Naive thymus-derived CD4-positive, alpha-beta T cell (primary cell): ENCODE results near the gene GNPTG. TPM values are rescaled to one million over a fixed set of nuclear protein-coding genes. Genes with fewer than 3 reads are reported as not detected.

Experiments
- ATAC-seq: fragments of 150-1000 bp; cut with Tn5 transposase; 2 replicates; pipeline ENCODE4 v1.10.0; 2021; ENCODE audit warnings: mild to moderate bottlenecking, moderate library complexity
- CTCF ChIA-PET: fragments of 350-600 bp; sonication (Branson Sonifier 250); formaldehyde crosslinking; loops from one replicate; lab custom pipeline; 2021; ENCODE audit warnings: antibody characterized with exemption; lab: Charles Lee
- POLR2A ChIA-PET: fragments of 350-600 bp; sonication (Branson Sonifier 250); formaldehyde crosslinking; loops from one replicate; lab custom pipeline; 2021; ENCODE audit warnings: antibody characterized with exemption, inconsistent platforms; lab: Charles Lee
- DNase-seq, 9 donors: peaks; one replicate each; pipeline versions ENCODE4 v3.0.0 to v3.0.0-alpha.2; 2020 to 2022; ENCODE audit warnings: mixed read lengths in 1 of 9
- H3K27ac ChIP-seq: one replicate; pipeline ENCODE4 v1.7.0; 2013; ENCODE audit warnings: mild to moderate bottlenecking, low read depth, low read length, moderate library complexity
- H3K27me3 ChIP-seq, 2 donors: one replicate each; pipeline ENCODE4 v1.7.0; 2013; ENCODE audit warnings: low read length in 2 of 2, mild to moderate bottlenecking in 2 of 2, moderate library complexity in 2 of 2; ENCODE audit not compliant: control insufficient read depth in 2 of 2, insufficient read depth in 2 of 2
- H3K36me3 ChIP-seq, 3 experiments: 1 replicate in 2 of 3; 2 replicates in 1 of 3; pipeline ENCODE4 v1.7.0; 2013; ENCODE audit warnings: low read length in 3 of 3, mild to moderate bottlenecking in 3 of 3, moderate library complexity in 1 of 3; ENCODE audit not compliant: insufficient read depth in 3 of 3, control insufficient read depth in 2 of 3
- H3K4me1 ChIP-seq, 2 donors: one replicate each; pipeline ENCODE4 v1.7.0; 2013; ENCODE audit warnings: low read length in 2 of 2, mild to moderate bottlenecking in 2 of 2, moderate library complexity in 1 of 2; ENCODE audit not compliant: control insufficient read depth in 2 of 2, insufficient read depth in 2 of 2
- H3K4me3 ChIP-seq: 2 replicates; pipeline ENCODE4 v1.7.0; 2013; ENCODE audit warnings: mild to moderate bottlenecking, low read length
- H3K9me3 ChIP-seq, 3 experiments: 1 replicate in 2 of 3; 2 replicates in 1 of 3; pipeline ENCODE4 v1.7.0; 2013; ENCODE audit warnings: low read length in 3 of 3; ENCODE audit not compliant: control insufficient read depth in 2 of 3
- H3K27ac Mint-ChIP-seq, 9 donors: one replicate each; pipeline ENCODE4 v1.8.0; 2020 to 2022; ENCODE audit warnings: mixed read lengths in 9 of 9, mild to moderate bottlenecking in 8 of 9, moderate library complexity in 5 of 9, inconsistent platforms in 2 of 9
- H3K27me3 Mint-ChIP-seq, 5 donors: one replicate each; pipeline ENCODE4 v1.8.0; 2021 to 2022; ENCODE audit warnings: mixed read lengths in 5 of 5, mild to moderate bottlenecking in 1 of 5
- H3K36me3 Mint-ChIP-seq, 5 donors: one replicate each; pipeline ENCODE4 v1.8.0; 2020 to 2022; ENCODE audit warnings: mixed read lengths in 5 of 5, mild to moderate bottlenecking in 3 of 5, inconsistent platforms in 1 of 5
- H3K4me1 Mint-ChIP-seq, 7 donors: one replicate each; pipeline ENCODE4 v1.8.0; 2020 to 2022; ENCODE audit warnings: mixed read lengths in 7 of 7, mild to moderate bottlenecking in 3 of 7, inconsistent platforms in 1 of 7
- H3K4me3 Mint-ChIP-seq, 10 donors: one replicate each; pipeline ENCODE4 v1.8.0; 2020 to 2022; ENCODE audit warnings: mild to moderate bottlenecking in 10 of 10, mixed read lengths in 10 of 10, moderate library complexity in 6 of 10, inconsistent platforms in 2 of 10
- H3K9me3 Mint-ChIP-seq, 11 donors: one replicate each; pipeline ENCODE4 v1.8.0; 2020 to 2022; ENCODE audit warnings: mixed read lengths in 11 of 11, mild to moderate bottlenecking in 4 of 11, inconsistent platforms in 1 of 11, moderate library complexity in 1 of 11
- intact Hi-C, 2 donors: fragments of 100-400 bp; cut with micrococcal nuclease; formaldehyde crosslinking; loops; one replicate each; pipeline ENCODE4 v1.15.1; 2023
- polyA plus RNA-seq, 2 donors: library from polyadenylated mRNA; unstranded; fragments of 300-500 nt; fragmentation: Illumina TruSeq; gene quantifications; one replicate each; pipeline ENCODE4 v1.2.3, GENCODE V29; 2021
- total RNA-seq, 6 experiments: library from RNA in 5 of 6; stranded (reverse) in 5 of 6; gene quantifications; 1 replicate in 5 of 6; 2 replicates in 1 of 6; pipeline ENCODE4 v1.2.3 and lab custom pipeline; 2021 to 2026

GNPTG gene
- total and polyA plus RNA-seq, 7 experiments from 2014 or later = 37.9 to 57.7 (median 48.6) TPM

- Histone ChIP-seq H3K4me1 (no peaks in the 10 kb centered on the region), H3K9me3 (no peaks in the 10 kb centered on the region), H3K4me3 (no peak overlapping the region), H3K27ac (no peak overlapping the region), H3K36me3 (peaks cover 4 to 82% (median 5%) of the 10 kb centered on the region in 3 experiments), H3K27me3 (no peaks in the 10 kb centered on the region)
- intact Hi-C loops = loop anchor here (1.0 to 5.0 kb wide), 4 partner anchors 44 to 360 kb away; no protein-coding TSS in a partner anchor
- Mint-ChIP-seq H3K4me1 (peaks cover 0 to 11% (median 4%) of the 10 kb centered on the region in 7 donors), H3K27ac (no peak overlapping the region), H3K36me3 (peaks cover 0 to 7% (median 4%) of the 10 kb centered on the region in 5 donors), H3K9me3 (no peaks in the 10 kb centered on the region), H3K4me3 (no peak overlapping the region), H3K27me3 (no peaks in the 10 kb centered on the region)
- CTCF ChIA-PET = interaction anchor here (0.6 to 1.5 kb wide), 5 partner anchors 9 to 484 kb away, joined by 3 read pairs; partner anchors contain the start of gene PTX4
- ATAC-seq = no peak
- POLR2A ChIA-PET = no interaction called here
- no peak for DNase-seq
Measured at GRCh38 chr16:1362807-1363206, 11.1 kb downstream of the GNPTG start.

DNA sequence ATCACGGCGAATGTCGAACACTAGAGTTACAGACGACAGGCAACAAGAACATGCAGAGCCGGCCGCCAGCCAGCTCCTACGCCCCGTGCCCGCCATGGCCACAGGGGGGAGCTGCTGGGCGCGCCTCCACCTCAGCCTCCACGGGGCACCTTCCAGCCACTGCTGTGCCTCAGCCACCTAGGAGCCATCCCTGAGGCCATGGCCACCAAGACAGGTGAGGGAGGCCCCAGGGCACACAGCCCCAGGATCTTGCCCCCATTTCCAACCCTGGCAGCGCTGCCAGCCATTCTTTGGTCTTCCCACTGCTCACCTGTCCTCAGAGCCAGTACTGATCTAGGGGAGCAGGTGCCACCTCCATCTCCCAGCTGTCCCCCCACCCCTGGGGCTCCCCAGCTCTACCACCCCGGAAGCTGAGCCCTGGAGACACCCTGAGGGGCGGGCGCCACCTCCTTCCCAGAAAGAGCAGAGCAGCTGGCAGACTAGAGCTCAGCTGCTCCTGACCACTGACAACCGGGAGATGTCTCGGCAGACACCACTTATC lies 11.8 kb downstream of the GNPTG start:
- H3K36me3 Mint-ChIP-seq = peaks cover 2 to 7% (median 4%) of the 10 kb centered on the region in 5 donors
- peaks cover 0 to 6% (median 0%) of the 10 kb centered on the region in 7 donors for H3K4me1 Mint-ChIP-seq
- no peak overlapping the region for H3K4me3 ChIP-seq
- H3K36me3 ChIP-seq = peaks cover 4 to 78% (median 5%) of the 10 kb centered on the region in 3 experiments
- intact Hi-C loops = loop anchor here (1.0 to 5.0 kb wide), 4 partner anchors 44 to 360 kb away; no protein-coding TSS in a partner anchor
- no peak overlapping the region for H3K4me3 Mint-ChIP-seq
- peak overlapping the region in 2 of 9 donors; percentile 73 to 74 for H3K27ac Mint-ChIP-seq
- H3K27ac ChIP-seq = no peak overlapping the region
- no peaks in the 10 kb centered on the region for H3K27me3 Mint-ChIP-seq
- no peaks in the 10 kb centered on the region for H3K9me3 Mint-ChIP-seq
- peak; percentile 48 to 78 (median 68) for DNase-seq
- H3K4me1 ChIP-seq = no peaks in the 10 kb centered on the region
- H3K9me3 ChIP-seq = no peaks in the 10 kb centered on the region
- peak; percentile 92 for ATAC-seq
- no peaks in the 10 kb centered on the region for H3K27me3 ChIP-seq
- CTCF ChIA-PET = interaction anchor here (0.6 to 2.4 kb wide), 7 partner anchors 10 to 483 kb away, joined by 3 to 8 read pairs (median 3); no protein-coding TSS in a partner anchor
- POLR2A ChIA-PET = interaction anchor here (0.7 to 1.1 kb wide), 4 partner anchors 11 to 44 kb away, joined by 3 to 5 read pairs (median 3); no protein-coding TSS in a partner anchor

DNA sequence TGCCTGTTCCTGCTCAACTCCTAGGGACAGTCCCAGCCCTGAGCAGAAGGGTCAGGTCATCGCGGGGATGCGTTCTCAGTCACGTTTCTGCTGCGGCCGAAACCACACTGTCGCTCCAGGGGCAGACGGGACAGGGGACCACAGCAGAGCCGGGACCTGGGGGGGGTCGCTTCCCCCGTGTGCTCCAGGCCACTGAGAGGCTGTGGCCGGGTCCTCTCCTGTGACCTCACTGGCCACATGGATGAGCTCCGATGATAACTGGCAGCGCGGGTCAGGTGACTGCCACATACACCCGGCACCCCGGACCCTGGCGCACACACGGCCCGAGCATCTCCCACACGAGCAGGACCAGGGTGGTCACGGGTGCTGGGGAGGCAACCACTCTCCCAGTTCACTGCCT lies 12.8 kb downstream of the GNPTG start:
- no peak for DNase-seq
- no peak for ATAC-seq
- H3K9me3 ChIP-seq = no peaks in the 10 kb centered on the region
- Mint-ChIP-seq H3K4me3 (no peak overlapping the region), H3K36me3 (peaks cover 2 to 7% (median 4%) of the 10 kb centered on the region in 5 donors), H3K4me1 (peaks cover 0 to 6% (median 0%) of the 10 kb centered on the region in 7 donors), H3K9me3 (no peaks in the 10 kb centered on the region), H3K27me3 (no peaks in the 10 kb centered on the region), H3K27ac (no peak overlapping the region)
- H3K36me3 ChIP-seq = peaks cover 4 to 79% (median 5%) of the 10 kb centered on the region in 3 experiments
- H3K27me3 ChIP-seq = no peaks in the 10 kb centered on the region
- no peak overlapping the region for H3K4me3 ChIP-seq
- POLR2A ChIA-PET = interaction anchor here (1.1 kb wide), 1 partner anchor 14 kb away, joined by 5 read pairs; no protein-coding TSS in a partner anchor
- intact Hi-C loops = loop anchor here (5.0 kb wide), 2 partner anchors 43 to 173 kb away; no protein-coding TSS in a partner anchor
- CTCF ChIA-PET = interaction anchor here (1.2 to 2.4 kb wide), 2 partner anchors 11 to 48 kb away, joined by 3 to 8 read pairs; no protein-coding TSS in a partner anchor
- no peak overlapping the region for H3K27ac ChIP-seq
- no peaks in the 10 kb centered on the region for H3K4me1 ChIP-seq

DNA sequence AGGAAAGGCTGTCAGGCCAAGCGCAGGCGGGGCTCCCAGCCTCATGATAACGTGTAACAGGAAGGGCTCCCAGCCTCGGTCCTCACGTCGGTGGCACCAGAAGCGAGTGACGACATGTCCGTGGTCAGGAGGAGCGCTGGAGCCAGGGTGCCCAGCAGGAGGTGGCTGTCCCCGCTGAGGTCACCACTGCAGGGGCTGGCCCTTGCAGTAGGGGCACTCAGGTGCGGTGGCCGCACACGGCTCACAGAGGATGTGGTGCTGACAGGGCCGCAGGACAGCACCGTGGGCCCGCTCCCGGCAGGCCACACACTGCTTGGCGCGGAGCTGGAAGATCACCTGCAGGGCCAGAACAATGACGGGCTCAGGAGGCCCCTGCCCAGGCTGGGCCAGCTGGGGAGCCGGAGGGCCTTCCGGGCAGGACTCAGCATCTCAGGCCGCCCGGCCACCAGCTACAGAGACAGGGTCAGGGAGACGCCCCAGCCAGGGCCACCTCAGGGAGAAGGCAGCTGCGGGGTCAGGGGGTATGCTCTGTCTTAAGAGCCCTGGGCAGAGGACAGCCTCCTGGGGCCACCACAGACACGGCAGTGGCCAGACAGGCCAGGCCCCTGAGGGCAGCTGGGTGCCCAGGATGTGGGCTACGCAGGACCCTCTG lies 14.5 kb downstream of the GNPTG start:
- POLR2A ChIA-PET = interaction anchor here (0.6 to 0.9 kb wide), 2 partner anchors 18 to 54 kb away, joined by 3 read pairs; no protein-coding TSS in a partner anchor
- peaks cover 0 to 6% (median 0%) of the 10 kb centered on the region in 7 donors for H3K4me1 Mint-ChIP-seq
- ATAC-seq (no peak), DNase-seq (no peak)
- CTCF ChIA-PET = interaction anchor here (2.4 kb wide), 1 partner anchor 12 kb away, joined by 8 read pairs; no protein-coding TSS in a partner anchor
- Histone ChIP-seq H3K4me3 (no peak overlapping the region), H3K36me3 (peaks cover 4 to 80% (median 5%) of the 10 kb centered on the region in 3 experiments), H3K27me3 (no peaks in the 10 kb centered on the region), H3K9me3 (no peaks in the 10 kb centered on the region), H3K4me1 (no peaks in the 10 kb centered on the region), H3K27ac (no peak overlapping the region)
- H3K27me3 Mint-ChIP-seq = no peaks in the 10 kb centered on the region
- intact Hi-C loops = no loop called here
- no peak overlapping the region for H3K27ac Mint-ChIP-seq
- H3K9me3 Mint-ChIP-seq = no peaks in the 10 kb centered on the region
- H3K4me3 Mint-ChIP-seq = no peak overlapping the region
- peaks cover 2 to 7% (median 4%) of the 10 kb centered on the region in 5 donors for H3K36me3 Mint-ChIP-seq

DNA sequence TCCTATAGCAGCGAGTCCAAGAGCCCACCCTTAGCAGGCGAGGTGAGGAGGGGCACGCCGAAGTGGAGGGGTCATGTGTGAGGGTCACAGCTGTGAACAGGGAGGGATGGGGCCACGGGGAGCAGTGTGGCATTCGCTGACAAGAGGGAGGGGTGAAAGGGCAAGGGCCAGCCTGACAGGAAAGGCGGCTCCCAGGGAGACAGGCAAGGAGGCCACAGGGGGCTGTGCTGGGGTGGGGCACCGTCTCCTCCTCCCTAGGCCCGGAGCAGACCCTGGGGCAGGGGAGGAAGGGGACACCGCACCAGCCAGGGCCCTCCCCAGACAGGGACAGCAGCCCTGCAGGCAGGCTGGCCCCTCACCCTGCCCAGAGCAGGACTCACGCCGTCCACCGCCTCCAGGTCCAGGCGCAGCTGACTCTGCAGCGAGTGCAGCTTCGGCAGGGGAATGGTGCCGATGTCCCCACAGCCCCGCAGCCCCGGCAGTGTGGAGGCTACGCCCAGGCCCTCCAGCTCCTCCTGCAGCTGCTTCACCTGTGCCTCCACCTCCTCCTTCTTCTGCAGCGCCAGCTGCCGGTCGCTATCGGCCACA lies 15.1 kb downstream of the GNPTG start:
- H3K4me3 ChIP-seq = no peak overlapping the region
- POLR2A ChIA-PET = no interaction called here
- intact Hi-C loops = no loop called here
- no peaks in the 10 kb centered on the region for H3K9me3 Mint-ChIP-seq
- peaks cover 0 to 6% (median 0%) of the 10 kb centered on the region in 7 donors for H3K4me1 Mint-ChIP-seq
- no peaks in the 10 kb centered on the region for H3K27me3 Mint-ChIP-seq
- DNase-seq = no peak
- ATAC-seq = no peak
- H3K36me3 Mint-ChIP-seq = peaks cover 2 to 7% (median 4%) of the 10 kb centered on the region in 5 donors
- peaks cover 4 to 79% (median 5%) of the 10 kb centered on the region in 3 experiments for H3K36me3 ChIP-seq
- H3K27ac ChIP-seq = no peak overlapping the region
- no peaks in the 10 kb centered on the region for H3K27me3 ChIP-seq
- H3K4me3 Mint-ChIP-seq = no peak overlapping the region
- CTCF ChIA-PET = no interaction called here
- no peaks in the 10 kb centered on the region for H3K4me1 ChIP-seq
- peak overlapping the region in 1 of 9 donors; percentile 62 for H3K27ac Mint-ChIP-seq
- no peaks in the 10 kb centered on the region for H3K9me3 ChIP-seq

DNA sequence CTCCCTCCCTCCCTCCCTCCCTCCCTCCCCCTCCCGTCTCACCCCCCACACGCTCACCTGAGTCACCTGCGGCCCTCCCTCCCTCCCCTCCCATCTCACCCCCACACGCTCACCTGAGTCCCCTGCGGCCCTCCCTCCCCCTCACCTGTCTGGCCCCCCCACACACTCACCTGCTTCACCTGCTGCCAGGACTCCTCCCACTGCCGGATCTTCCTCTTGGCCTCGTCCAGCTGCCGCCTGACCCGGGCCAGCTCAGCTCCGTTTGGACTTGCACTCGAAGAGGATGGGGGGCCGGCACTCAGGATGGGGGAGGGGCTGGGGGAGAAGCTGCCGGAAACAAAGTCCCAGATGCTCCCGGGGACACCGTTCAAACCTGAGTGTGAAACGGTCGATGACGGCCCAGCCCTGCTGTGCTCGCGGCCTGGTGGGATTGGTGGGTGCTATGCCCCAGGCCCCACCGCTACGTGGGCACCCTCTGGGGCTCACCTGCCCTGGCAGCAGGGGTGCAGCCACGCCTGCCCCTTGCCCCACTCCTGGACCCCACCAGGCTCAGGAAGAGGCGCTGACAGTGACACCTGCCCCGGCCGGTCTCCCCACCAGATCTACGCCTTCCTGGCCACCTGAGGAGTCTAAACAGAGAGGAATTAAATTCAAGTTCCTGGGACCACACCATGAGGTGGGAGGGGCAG lies 15.9 kb downstream of the GNPTG start:
- Histone ChIP-seq H3K36me3 (peaks cover 3 to 77% (median 5%) of the 10 kb centered on the region in 3 experiments), H3K4me3 (no peak overlapping the region), H3K9me3 (no peaks in the 10 kb centered on the region), H3K27ac (no peak overlapping the region), H3K27me3 (no peaks in the 10 kb centered on the region), H3K4me1 (no peaks in the 10 kb centered on the region)
- H3K36me3 Mint-ChIP-seq = peaks cover 2 to 7% (median 4%) of the 10 kb centered on the region in 5 donors
- H3K9me3 Mint-ChIP-seq = no peaks in the 10 kb centered on the region
- POLR2A ChIA-PET = no interaction called here
- no peak overlapping the region for H3K27ac Mint-ChIP-seq
- no peak for DNase-seq
- H3K4me3 Mint-ChIP-seq = no peak overlapping the region
- ATAC-seq = no peak
- CTCF ChIA-PET = no interaction called here
- H3K27me3 Mint-ChIP-seq = no peaks in the 10 kb centered on the region
- H3K4me1 Mint-ChIP-seq = peaks cover 0 to 6% (median 0%) of the 10 kb centered on the region in 7 donors
- intact Hi-C loops = no loop called here
